SKM-1 treated with dmso at 0.1 percent for 144 hours (cell line): ENCODE results near the gene FAM110A.
"Not testable (repeated sequence)": the region's sequence is repeated elsewhere in the genome, so short reads cannot be mapped to it uniquely, and the experiment has no call there.

Experiments
- DNase-seq: peaks from one replicate; lab custom pipeline; 2025; ENCODE audit not compliant: unreplicated experiment; lab: John Stamatoyannopoulos, UW

FAM110A gene

GRCh38 chr20:841568-842546, 8.3 kb downstream of the FAM110A start:
- no peak for DNase-seq

DNA sequence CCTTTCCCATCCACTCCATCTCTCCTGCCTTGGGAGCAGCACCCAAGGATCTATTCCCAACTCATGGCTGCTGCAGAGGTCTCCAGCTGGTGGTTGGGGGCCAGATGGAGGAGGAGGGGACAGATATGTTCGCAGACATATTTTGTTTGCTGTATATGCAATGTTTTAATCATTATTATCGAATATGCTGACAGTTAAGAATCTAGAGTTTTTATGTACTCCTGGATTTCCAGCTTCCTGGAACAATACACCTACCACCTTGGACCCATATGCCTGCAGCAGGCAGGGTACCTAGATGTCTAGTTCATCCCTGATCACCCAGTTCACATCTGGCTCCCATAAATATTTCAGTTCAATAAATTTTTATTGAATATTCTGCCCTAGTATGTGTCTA, 9.0 kb downstream of the FAM110A start:
- DNase-seq, result no peak

DNA sequence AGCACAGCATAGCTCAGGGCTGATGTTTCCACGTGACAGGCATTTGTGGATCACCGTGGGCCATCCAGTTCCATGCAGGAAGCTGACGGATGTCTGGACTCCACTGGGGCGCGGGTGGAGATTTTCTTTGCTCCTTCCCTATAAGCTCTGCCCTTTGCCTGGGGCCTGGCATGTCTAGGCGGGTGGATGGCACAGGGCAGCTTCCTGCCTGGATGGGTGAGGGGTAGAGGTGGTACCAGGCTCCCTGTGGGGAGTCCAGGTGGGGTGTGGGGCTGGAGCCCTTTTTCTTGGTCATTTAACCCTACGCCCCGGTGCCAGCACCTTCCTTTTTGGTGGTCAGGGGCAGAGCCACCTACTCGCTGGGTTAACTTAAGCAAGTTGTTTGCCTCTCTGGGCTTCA, 10.4 kb downstream of the FAM110A start:
- DNase-seq, result no peak

DNA sequence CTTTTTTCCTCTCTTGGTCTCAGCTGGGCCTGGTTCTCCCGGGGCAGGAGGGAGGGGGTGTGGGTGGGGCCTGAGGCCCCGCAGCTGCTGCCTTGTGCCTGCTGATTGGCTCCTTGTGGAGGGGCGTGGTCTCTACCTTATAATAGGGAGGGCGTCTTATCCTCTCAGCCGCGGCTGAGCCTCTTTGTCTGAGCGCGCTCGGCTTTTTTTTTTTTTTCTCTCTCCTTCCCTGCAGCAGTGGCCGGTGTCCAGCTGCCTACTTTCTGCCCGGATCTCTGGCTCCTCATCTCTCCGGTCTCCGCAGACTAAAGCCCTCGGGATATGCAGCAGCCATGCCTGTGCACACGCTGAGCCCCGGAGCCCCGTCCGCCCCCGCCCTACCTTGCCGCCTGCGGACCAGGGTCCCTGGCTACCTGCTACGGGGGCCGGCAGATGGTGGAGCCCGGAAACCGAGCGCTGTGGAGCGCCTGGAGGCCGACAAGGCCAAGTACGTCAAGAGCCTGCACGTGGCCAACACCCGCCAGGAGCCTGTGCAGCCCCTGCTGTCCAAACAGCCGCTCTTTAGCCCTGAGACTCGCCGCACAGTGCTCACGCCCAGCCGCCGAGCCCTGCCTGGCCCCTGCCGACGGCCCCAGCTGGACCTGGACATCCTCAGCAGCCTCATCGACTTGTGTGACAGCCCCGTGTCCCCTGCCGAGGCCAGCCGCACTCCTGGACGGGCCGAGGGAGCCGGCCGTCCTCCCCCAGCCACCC, 11.1 kb downstream of the FAM110A start:
- no peak for DNase-seq

GRCh38 chr20:845226-845868, 11.8 kb downstream of the FAM110A start:
- no peak for DNase-seq

- DNase-seq, result peak; percentile 46
Observed at GRCh38 chr20:845941-846893, 12.7 kb downstream of the FAM110A start.

GRCh38 chr20:846894-847278, 13.4 kb downstream of the FAM110A start:
- DNase-seq, result peak; percentile 4

DNA sequence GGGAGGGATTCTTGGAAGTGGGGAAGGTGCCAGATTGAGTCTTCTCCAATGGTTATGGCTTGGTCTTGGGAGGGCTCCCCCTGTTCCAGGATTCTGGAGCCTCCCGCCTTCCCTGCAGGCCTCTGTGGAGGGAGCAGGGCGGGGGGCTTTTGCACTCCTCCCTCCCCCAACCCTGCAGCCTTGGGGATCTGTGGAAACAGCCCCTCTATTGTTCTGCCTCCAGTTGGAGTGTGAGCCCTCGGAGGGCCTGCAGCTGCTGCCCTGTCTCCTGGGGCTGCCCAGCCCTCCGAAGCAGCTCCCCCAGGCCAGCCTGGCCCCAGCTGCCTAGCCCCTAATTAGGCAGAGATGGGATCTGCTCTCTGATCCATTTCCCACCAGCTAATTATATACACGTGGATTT, 14.7 kb downstream of the FAM110A start:
- no peak for DNase-seq

- not testable (repeated sequence) for DNase-seq
Observed at GRCh38 chr20:848731-849130, 15.2 kb downstream of the FAM110A start.

GRCh38 chr20:853406-853996, 20.0 kb downstream of the FAM110A start:
- DNase-seq, result no peak

GRCh38 chr20:854601-855000, 21.1 kb downstream of the FAM110A start:
- DNase-seq, result no peak

GRCh38 chr20:855466-856360, 22.2 kb downstream of the FAM110A start:
- DNase-seq, result no peak

GRCh38 chr20:856361-856775, 22.9 kb downstream of the FAM110A start:
- no peak for DNase-seq

DNA sequence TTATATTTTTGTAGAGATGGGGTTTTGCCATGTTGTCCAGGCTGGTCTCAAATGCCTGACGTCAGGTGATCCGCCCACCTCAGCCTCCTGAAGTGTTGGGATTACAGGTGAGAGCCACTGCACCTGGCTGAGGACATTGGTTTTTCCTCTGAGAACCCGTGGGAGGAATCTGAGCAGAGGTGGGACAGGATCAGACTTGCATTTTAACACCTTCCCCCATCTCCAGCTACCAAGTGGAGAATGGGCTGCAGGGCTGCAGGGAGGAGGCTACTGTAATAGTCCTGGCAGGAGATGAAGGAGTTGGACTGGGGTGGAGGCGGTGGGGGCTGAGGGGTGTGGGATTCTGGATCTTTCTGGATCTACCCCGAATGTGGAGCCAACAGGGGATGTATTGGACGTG, 24.5 kb downstream of the FAM110A start:
- DNase-seq, result no peak

DNA sequence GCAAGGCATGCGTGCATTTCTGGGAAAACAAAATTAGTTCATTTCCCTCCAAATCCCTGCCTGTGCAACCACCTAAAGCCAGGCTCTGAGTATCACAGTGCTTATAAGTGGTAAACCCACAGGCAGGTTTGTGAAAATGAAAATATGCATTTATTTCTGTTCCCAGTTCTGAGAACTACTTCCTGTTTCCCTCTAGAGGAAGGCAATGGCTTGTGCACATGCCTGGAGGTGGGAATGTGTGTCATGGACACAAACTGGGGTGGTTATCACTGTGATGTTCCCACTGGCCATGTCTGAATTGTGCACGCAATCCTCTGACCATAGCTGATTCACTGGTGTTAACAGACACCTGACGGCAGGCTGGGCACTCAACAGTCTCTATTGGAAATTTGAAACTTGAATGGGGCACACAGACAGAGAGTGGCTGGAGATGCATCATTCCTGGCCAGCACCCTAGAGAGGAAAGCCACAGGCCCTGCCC, 26.3 kb downstream of the FAM110A start:
- DNase-seq, result no peak

DNA sequence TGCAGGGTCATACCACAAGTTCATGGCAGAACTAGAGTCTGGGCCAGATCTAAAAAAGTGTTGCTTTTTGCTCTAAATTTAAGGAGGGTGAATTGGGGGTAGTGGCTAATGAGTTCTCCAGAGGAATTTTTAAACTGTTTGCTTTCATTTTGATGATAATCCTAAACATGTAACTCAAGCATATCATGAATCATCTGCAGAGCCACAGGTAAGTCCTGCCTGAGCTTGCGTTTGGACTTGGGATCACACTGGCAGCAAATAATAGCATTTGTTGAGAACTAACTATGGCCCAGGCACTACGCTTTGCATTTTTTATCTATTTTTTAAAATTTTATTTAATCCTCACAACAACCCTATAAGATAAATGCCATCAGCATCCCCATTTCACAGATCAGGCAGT, 27.4 kb downstream of the FAM110A start:
- DNase-seq, result no peak

GRCh38 chr20:865440-865839, 31.9 kb downstream of the FAM110A start:
- no peak for DNase-seq

- no peak for DNase-seq
Observed at GRCh38 chr20:868279-868678, 34.8 kb downstream of the FAM110A start.

GRCh38 chr20:869606-870005, 36.1 kb downstream of the FAM110A start:
- no peak for DNase-seq
